Measurements from ENCODE around the gene SCMH1. TPM values are rescaled to one million over a fixed set of nuclear protein-coding genes. Genes with fewer than 3 reads are reported as not detected.

The SCMH1 gene
- total RNA-seq, 2 experiments from 2014 or later: 47.0 to 47.7 TPM

DNA sequence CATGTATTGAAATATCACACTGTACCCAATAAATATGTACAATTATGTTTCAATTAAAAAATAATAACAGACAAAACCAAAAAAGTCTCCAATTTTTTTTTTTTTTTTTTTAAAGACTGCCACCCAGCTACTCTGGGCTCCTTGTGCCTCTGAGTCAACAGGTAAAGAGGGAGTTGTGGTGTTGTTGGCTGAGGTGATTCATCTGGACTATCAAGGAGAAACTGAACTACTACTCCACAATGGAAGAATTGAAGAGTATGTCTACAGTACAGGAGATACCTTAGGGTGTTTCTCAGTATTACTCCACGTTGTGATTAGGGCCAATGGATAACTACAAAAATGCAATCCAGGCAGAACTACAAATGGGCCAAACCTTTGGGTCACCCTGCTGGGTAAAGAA lies 67.9 kb downstream of the SCMH1 start:
- Histone ChIP-seq H3K4me3 (ENCODE audit: low read depth, low read length, poor library complexity, severe bottlenecking) (no peak overlapping the region), H3K9me2 (ENCODE audit: insufficient read depth, low read length) (no peaks in the 10 kb centered on the region), H4K20me1 (ENCODE audit: insufficient read depth, low read length) (no peaks in the 10 kb centered on the region), H3K36me3 (ENCODE audit: insufficient read depth, low read length) (peaks cover 22% of the 10 kb centered on the region), H3K27ac (ENCODE audit: low read depth, low read length, poor library complexity, severe bottlenecking) (no peak overlapping the region), H3K9me3 (ENCODE audit: low read length) (peaks cover 5% of the 10 kb centered on the region; the same call in 1 of the 2 replicates), H3K4me1 (ENCODE audit: insufficient read depth, low read length, poor library complexity, severe bottlenecking) (peaks cover 24% of the 10 kb centered on the region), H2AFZ (ENCODE audit: low read length) (no peak overlapping the region), H3K4me2 (ENCODE audit: low read length) (no peak overlapping the region), H3K79me2 (ENCODE audit: insufficient read depth, low read depth, low read length) (no peaks in the 10 kb centered on the region; the same call in 1 of the 2 replicates)
- DNase-seq (ENCODE audit: low spot score): no peak
- POLR2A ChIA-PET: interaction anchor here (1.5 kb wide), 1 partner anchor 15 kb away, joined by 4 read pairs; no protein-coding TSS in a partner anchor
- BruUV-seq (replicated peaks): no TSS peak
- CTCF ChIA-PET (ENCODE audit: unreplicated experiment): no interaction called here
- intact Hi-C loops (cut with micrococcal nuclease; ENCODE audit: unreplicated experiment): no loop called here
- TF ChIP-seq, protein P1, sequence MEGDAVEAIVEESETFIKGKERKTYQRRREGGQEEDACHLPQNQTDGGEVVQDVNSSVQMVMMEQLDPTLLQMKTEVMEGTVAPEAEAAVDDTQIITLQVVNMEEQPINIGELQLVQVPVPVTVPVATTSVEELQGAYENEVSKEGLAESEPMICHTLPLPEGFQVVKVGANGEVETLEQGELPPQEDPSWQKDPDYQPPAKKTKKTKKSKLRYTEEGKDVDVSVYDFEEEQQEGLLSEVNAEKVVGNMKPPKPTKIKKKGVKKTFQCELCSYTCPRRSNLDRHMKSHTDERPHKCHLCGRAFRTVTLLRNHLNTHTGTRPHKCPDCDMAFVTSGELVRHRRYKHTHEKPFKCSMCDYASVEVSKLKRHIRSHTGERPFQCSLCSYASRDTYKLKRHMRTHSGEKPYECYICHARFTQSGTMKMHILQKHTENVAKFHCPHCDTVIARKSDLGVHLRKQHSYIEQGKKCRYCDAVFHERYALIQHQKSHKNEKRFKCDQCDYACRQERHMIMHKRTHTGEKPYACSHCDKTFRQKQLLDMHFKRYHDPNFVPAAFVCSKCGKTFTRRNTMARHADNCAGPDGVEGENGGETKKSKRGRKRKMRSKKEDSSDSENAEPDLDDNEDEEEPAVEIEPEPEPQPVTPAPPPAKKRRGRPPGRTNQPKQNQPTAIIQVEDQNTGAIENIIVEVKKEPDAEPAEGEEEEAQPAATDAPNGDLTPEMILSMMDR (conservative IDR thresholded peaks at IDR 0.05; ENCODE audit: low read length): no peak
- TF ChIP-seq EZH2phosphoT487 (IDR thresholded peaks at IDR 0.05; ENCODE audit: borderline replicate concordance, low read depth, low read length): no peak

DNA sequence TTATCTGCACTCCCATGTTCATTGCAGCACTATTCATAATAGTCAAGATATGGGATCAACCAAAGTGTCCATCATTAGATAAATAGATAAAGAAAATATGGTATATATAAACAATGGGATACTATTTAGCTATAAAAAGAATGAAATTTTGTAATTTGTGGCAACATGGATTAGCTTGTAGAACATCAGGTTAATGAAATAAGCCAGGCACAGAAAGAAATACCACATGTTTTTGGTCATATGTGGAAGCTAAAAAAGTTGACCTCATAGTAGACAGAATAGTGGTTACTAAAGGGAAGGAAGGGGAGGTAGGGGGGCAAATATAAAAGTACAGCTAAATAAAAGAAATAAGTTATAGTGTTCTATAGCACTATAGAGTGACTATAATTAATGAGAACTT lies 68.5 kb downstream of the SCMH1 start:
- DNase-seq (ENCODE audit: low spot score): no peak
- H2AFZ ChIP-seq (ENCODE audit: low read length): no peak overlapping the region
- no peak overlapping the region for H3K27ac ChIP-seq (ENCODE audit: low read depth, low read length, poor library complexity, severe bottlenecking)
- H3K9me3 ChIP-seq (ENCODE audit: low read length): peaks cover 8% of the 10 kb centered on the region; the same call in 1 of the 2 replicates
- intact Hi-C loops (cut with micrococcal nuclease; ENCODE audit: unreplicated experiment): no loop called here
- H3K79me2 ChIP-seq (ENCODE audit: insufficient read depth, low read depth, low read length): no peaks in the 10 kb centered on the region; the same call in 1 of the 2 replicates
- H3K4me2 ChIP-seq (ENCODE audit: low read length): no peak overlapping the region
- BruUV-seq (replicated peaks): no TSS peak
- peaks cover 28% of the 10 kb centered on the region for H3K36me3 ChIP-seq (ENCODE audit: insufficient read depth, low read length)
- H3K4me1 ChIP-seq (ENCODE audit: insufficient read depth, low read length, poor library complexity, severe bottlenecking): peaks cover 24% of the 10 kb centered on the region
- H3K4me3 ChIP-seq (ENCODE audit: low read depth, low read length, poor library complexity, severe bottlenecking): no peak overlapping the region
- H4K20me1 ChIP-seq (ENCODE audit: insufficient read depth, low read length): no peaks in the 10 kb centered on the region
- CTCF ChIA-PET (ENCODE audit: unreplicated experiment): no interaction called here
- TF ChIP-seq, protein P1 (conservative IDR thresholded peaks at IDR 0.05; ENCODE audit: low read length): no peak
- TF ChIP-seq EZH2phosphoT487 (IDR thresholded peaks at IDR 0.05; ENCODE audit: borderline replicate concordance, low read depth, low read length): no peak
- no peaks in the 10 kb centered on the region for H3K9me2 ChIP-seq (ENCODE audit: insufficient read depth, low read length)
- POLR2A ChIA-PET: interaction anchor here (0.5 to 1.5 kb wide), 4 partner anchors 10 to 67 kb away, joined by 4 to 8 read pairs (median 4); no protein-coding TSS in a partner anchor

DNA sequence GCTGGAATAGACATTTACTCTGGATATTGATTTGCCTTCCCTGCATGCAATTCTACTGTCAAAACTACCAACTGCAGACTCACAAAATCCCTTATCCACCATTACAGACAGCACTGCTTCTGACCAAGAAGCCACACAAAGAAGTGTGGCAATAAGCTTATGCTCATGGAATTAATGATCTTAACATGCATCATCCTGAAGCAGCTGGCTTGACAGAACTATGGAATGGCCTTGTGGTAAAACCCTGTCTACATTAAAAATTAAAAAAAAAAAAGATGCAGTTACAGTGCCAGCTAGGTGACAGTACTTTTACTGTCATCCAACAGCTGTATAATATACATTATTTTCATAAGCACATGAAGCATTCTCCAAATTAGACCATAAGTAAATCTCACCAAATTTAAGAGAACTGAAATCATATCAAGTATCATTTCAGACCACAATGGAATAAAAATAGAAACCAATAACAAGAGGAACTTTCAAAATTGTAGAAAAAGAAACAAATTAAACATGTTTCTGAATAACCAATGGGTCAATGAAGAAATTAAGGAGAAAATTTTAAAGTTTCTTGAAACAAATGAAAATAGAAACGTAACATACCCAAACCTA lies 70.7 kb downstream of the SCMH1 start:
- peak; percentile 3 for DNase-seq (ENCODE audit: low spot score)
- Histone ChIP-seq H3K36me3 (ENCODE audit: insufficient read depth, low read length) (peaks cover 30% of the 10 kb centered on the region), H3K4me3 (ENCODE audit: low read depth, low read length, poor library complexity, severe bottlenecking) (no peak overlapping the region), H3K27ac (ENCODE audit: low read depth, low read length, poor library complexity, severe bottlenecking) (peak overlapping the region; percentile 14), H2AFZ (ENCODE audit: low read length) (no peak overlapping the region), H4K20me1 (ENCODE audit: insufficient read depth, low read length) (no peaks in the 10 kb centered on the region), H3K9me3 (ENCODE audit: low read length) (peaks cover 29% of the 10 kb centered on the region), H3K4me1 (ENCODE audit: insufficient read depth, low read length, poor library complexity, severe bottlenecking) (peaks cover 24% of the 10 kb centered on the region), H3K79me2 (ENCODE audit: insufficient read depth, low read depth, low read length) (no peaks in the 10 kb centered on the region; the same call in 1 of the 2 replicates), H3K4me2 (ENCODE audit: low read length) (peak overlapping the region; percentile 35), H3K9me2 (ENCODE audit: insufficient read depth, low read length) (no peaks in the 10 kb centered on the region)
- intact Hi-C loops (cut with micrococcal nuclease; ENCODE audit: unreplicated experiment): no loop called here
- ChIA-PET POLR2A (interaction anchor here (0.7 to 1.1 kb wide), 3 partner anchors 12 to 31 kb away, joined by 3 to 7 read pairs (median 4); no protein-coding TSS in a partner anchor), CTCF (ENCODE audit: unreplicated experiment) (no interaction called here)
- TF ChIP-seq, protein P1 (conservative IDR thresholded peaks at IDR 0.05; ENCODE audit: low read length): no peak
- no TSS peak for BruUV-seq (replicated peaks)

Measured in OCI-LY7 (cell line).